Adrenal gland (tissue), 5 donors: ENCODE measurements around the gene SCNN1B.

Experiments used
- POLR2A ChIP-seq, 2 donors: fragments of 450-650 bp; IDR thresholded peaks; one replicate each; pipeline ENCODE4 v1.6.1; 2017; ENCODE audit warnings: antibody characterized with exemption in 2 of 2, mild to moderate bottlenecking in 2 of 2, moderate library complexity in 1 of 2
- TF ChIP-seq, protein P1 (sequence below), 6 experiments: fragments of 450-650 bp in 4 of 6; fragments of 200-600 bp in 2 of 6; sonication (generic) in 1 of 6; IDR thresholded peaks; 1 replicate in 5 of 6; 2 replicates in 1 of 6; pipeline versions ENCODE4 v1.5.1 to v1.8.0; 2016 to 2021; ENCODE audit warnings: antibody characterized with exemption in 6 of 6, mild to moderate bottlenecking in 2 of 6, moderate library complexity in 1 of 6
- donor health status: DM: no; HTN: no; CAD: no.

DNA sequence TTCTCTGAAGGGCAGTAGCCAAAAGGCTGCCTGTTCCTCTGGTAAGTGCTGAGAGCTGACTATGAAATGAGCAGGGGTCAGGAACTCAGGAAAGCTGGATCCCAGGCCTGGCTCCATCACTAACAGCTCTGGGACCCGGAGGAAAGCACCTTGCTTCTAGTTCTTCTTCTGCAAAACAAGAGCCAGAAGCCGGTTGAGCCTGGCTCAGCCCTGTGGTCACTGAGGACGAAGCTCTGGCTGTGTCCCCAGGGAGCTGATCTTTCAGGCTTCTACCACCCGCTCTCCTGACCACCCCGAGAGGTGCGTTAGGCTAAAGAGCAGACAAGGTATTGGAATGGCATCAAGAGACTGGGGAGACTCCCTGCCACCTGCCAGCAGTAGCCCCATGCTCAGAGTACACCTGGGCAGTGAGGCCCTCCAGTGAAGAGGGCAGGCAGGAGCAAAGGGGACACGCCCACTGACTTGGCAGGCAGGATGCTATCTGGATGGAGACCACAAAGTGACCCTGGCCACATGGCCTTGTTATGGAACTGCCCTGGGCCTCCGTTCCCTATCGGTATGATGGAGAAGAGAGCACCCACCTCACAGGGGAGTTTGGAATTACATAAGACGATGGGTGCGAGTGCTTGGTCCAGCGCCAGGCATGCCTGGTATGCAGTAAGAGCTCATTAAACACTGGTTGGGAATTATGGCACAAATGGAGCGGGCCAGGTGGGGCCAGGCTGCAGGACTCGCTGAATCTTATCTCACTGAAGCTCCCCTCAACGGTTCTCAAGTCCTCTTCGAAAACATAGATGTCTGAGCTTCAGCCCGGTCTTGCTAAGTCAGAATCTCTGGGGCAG lies 89.5 kb downstream of the SCNN1B start:
- TF ChIP-seq, protein P1, sequence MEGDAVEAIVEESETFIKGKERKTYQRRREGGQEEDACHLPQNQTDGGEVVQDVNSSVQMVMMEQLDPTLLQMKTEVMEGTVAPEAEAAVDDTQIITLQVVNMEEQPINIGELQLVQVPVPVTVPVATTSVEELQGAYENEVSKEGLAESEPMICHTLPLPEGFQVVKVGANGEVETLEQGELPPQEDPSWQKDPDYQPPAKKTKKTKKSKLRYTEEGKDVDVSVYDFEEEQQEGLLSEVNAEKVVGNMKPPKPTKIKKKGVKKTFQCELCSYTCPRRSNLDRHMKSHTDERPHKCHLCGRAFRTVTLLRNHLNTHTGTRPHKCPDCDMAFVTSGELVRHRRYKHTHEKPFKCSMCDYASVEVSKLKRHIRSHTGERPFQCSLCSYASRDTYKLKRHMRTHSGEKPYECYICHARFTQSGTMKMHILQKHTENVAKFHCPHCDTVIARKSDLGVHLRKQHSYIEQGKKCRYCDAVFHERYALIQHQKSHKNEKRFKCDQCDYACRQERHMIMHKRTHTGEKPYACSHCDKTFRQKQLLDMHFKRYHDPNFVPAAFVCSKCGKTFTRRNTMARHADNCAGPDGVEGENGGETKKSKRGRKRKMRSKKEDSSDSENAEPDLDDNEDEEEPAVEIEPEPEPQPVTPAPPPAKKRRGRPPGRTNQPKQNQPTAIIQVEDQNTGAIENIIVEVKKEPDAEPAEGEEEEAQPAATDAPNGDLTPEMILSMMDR (IDR thresholded peaks at IDR 0.05), result no peak
- TF ChIP-seq POLR2A (IDR thresholded peaks at IDR 0.05), result no peak
